Osteoblast (primary cell): ENCODE data around the gene B4GALNT2. TPM values are rescaled to one million over a fixed set of nuclear protein-coding genes. Genes with fewer than 3 reads are reported as not detected.
"Not testable (repeated sequence)": the region's sequence is repeated elsewhere in the genome, so short reads cannot be mapped to it uniquely, and the experiment has no call there.

Experiments used
- DNase-seq: peaks from one replicate; pipeline ENCODE4 v3.0.0; 2011; ENCODE audit warnings: low spot score, mixed read lengths; ENCODE audit not compliant: insufficient read length; ENCODE audit errors: missing footprints
- H2AFZ ChIP-seq: 2 replicates; pipeline ENCODE4 v1.6.0; 2011; ENCODE audit warnings: mild to moderate bottlenecking, low read length
- H3K27ac ChIP-seq: 2 replicates; pipeline ENCODE4 v1.5.1; 2011; ENCODE audit warnings: mild to moderate bottlenecking, low read depth, low read length, moderate library complexity
- H3K27me3 ChIP-seq: 2 replicates; pipeline ENCODE4 v1.6.0; 2012; ENCODE audit warnings: mild to moderate bottlenecking, control low read depth, inconsistent platforms, low read length, moderate library complexity; ENCODE audit not compliant: insufficient read depth
- H3K36me3 ChIP-seq: 2 replicates; pipeline ENCODE4 v1.5.1; 2011; ENCODE audit warnings: mild to moderate bottlenecking, low read length, control low read depth, moderate library complexity; ENCODE audit not compliant: insufficient read depth
- H3K4me1 ChIP-seq: 2 replicates; pipeline ENCODE4 v1.5.1; 2011; ENCODE audit warnings: mild to moderate bottlenecking, low read length, control low read depth, moderate library complexity; ENCODE audit not compliant: insufficient read depth
- H3K4me2 ChIP-seq: 2 replicates; pipeline ENCODE4 v1.6.0; 2011; ENCODE audit warnings: mild to moderate bottlenecking, low read length; ENCODE audit not compliant: insufficient read depth
- H3K4me3 ChIP-seq: fragments of 200-600 bp; sonication (generic); 3 replicates; pipeline ENCODE4 v1.5.1; 2012; ENCODE audit warnings: mild to moderate bottlenecking, low read length, inconsistent platforms; ENCODE audit not compliant: insufficient read depth
- H3K79me2 ChIP-seq: 2 replicates; pipeline ENCODE4 v1.6.0; 2012; ENCODE audit warnings: mild to moderate bottlenecking, low read length, control low read depth, inconsistent platforms; ENCODE audit not compliant: insufficient read depth
- H3K9me3 ChIP-seq: 2 replicates; pipeline ENCODE4 v1.5.1; 2011; ENCODE audit warnings: low read depth, low read length, control low read depth
- H4K20me1 ChIP-seq: 2 replicates; pipeline ENCODE4 v1.6.0; 2012; ENCODE audit warnings: mild to moderate bottlenecking, low read length, control low read depth; ENCODE audit not compliant: insufficient read depth
- total RNA-seq: library from RNA; depleted of rRNA; stranded (reverse); fragments of >200 nt; gene quantifications from 2 replicates; pipeline ENCODE4 v1.2.3, GENCODE V29; 2012
- TF ChIP-seq, protein P1 (sequence below): IDR thresholded peaks from 2 replicates; pipeline ENCODE4 v1.5.1; 2011; ENCODE audit warnings: mild to moderate bottlenecking, low read depth, low read length, moderate library complexity; ENCODE audit errors: extremely low read depth

Gene B4GALNT2
- total RNA-seq, 1 donor = under 0.01 TPM

- no peaks in the 10 kb centered on the region for H4K20me1 ChIP-seq
- TF ChIP-seq, protein P1, sequence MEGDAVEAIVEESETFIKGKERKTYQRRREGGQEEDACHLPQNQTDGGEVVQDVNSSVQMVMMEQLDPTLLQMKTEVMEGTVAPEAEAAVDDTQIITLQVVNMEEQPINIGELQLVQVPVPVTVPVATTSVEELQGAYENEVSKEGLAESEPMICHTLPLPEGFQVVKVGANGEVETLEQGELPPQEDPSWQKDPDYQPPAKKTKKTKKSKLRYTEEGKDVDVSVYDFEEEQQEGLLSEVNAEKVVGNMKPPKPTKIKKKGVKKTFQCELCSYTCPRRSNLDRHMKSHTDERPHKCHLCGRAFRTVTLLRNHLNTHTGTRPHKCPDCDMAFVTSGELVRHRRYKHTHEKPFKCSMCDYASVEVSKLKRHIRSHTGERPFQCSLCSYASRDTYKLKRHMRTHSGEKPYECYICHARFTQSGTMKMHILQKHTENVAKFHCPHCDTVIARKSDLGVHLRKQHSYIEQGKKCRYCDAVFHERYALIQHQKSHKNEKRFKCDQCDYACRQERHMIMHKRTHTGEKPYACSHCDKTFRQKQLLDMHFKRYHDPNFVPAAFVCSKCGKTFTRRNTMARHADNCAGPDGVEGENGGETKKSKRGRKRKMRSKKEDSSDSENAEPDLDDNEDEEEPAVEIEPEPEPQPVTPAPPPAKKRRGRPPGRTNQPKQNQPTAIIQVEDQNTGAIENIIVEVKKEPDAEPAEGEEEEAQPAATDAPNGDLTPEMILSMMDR = no peak
- H3K4me1 ChIP-seq = no peaks in the 10 kb centered on the region
- no peak overlapping the region for H3K27ac ChIP-seq
- H3K9me3 ChIP-seq = no peaks in the 10 kb centered on the region
- no peak overlapping the region for H2AFZ ChIP-seq
- no peak overlapping the region for H3K4me2 ChIP-seq
- no peaks in the 10 kb centered on the region for H3K36me3 ChIP-seq
- peaks cover 33% of the 10 kb centered on the region for H3K27me3 ChIP-seq
- H3K4me3 ChIP-seq = no peak overlapping the region
- no peaks in the 10 kb centered on the region for H3K79me2 ChIP-seq
- no peak for DNase-seq
Observed at GRCh38 chr17:49136335-49136734, 3.8 kb downstream of the B4GALNT2 start.

GRCh38 chr17:49145654-49146053 lies 13.1 kb downstream of the B4GALNT2 start:
- not testable (repeated sequence) for H4K20me1 ChIP-seq, H3K79me2 ChIP-seq

DNA sequence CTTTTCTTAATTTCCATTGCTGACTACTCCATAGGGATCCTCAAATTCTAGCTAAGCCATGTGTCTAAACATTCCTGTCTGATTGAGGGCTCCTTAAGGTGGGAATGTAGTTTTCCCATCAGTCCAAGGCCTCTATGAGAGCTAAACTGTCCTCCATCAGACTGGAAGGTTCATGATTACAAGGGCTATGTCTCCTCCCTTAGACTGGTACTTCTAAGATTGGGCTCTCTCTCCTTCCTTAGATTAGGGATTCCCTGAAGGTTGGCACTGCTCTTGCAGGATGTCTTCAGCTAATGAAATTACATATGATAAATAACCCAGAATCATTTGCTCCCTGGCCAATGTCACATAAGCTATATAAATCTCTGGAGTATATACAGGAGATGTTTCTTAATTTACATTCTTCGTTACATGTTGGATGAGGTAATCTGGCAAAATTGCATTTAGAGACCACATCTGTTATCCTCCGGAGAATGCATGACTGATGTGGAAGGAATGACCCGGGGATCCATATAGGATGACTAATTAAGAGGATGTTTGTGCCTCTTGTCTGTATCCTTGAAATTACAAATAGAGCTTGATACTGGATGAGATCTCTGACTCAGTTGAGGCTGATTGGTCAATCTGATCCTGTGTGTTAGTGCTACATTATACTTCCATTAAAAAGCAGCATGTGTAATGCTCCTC lies 14.2 kb downstream of the B4GALNT2 start:
- peak overlapping the region; percentile 33 for H3K4me2 ChIP-seq
- no peak overlapping the region for H2AFZ ChIP-seq
- no peaks in the 10 kb centered on the region for H4K20me1 ChIP-seq
- no peaks in the 10 kb centered on the region for H3K27me3 ChIP-seq
- H3K9me3 ChIP-seq = no peaks in the 10 kb centered on the region
- DNase-seq = peak; percentile 97
- peaks cover 12% of the 10 kb centered on the region for H3K4me1 ChIP-seq
- H3K4me3 ChIP-seq = no peak overlapping the region
- H3K79me2 ChIP-seq = no peaks in the 10 kb centered on the region
- TF ChIP-seq, protein P1 = no peak
- H3K36me3 ChIP-seq = no peaks in the 10 kb centered on the region
- peak overlapping the region; percentile 74 for H3K27ac ChIP-seq

More at GRCh38 chr17:49145654-49146053, 13.1 kb downstream of the B4GALNT2 start:
- not testable (repeated sequence) for DNase-seq, H2AFZ ChIP-seq, H3K36me3 ChIP-seq, H3K27ac ChIP-seq, H3K9me3 ChIP-seq, H3K27me3 ChIP-seq, H3K4me2 ChIP-seq, H3K4me3 ChIP-seq
- peaks cover 12% of the 10 kb centered on the region for H3K4me1 ChIP-seq

GRCh38 chr17:49148171-49148570 lies 15.6 kb downstream of the B4GALNT2 start:
- Histone ChIP-seq H2AFZ (peak overlapping the region; percentile 15), H3K79me2 (no peaks in the 10 kb centered on the region), H3K27ac (no peak overlapping the region), H3K36me3 (no peaks in the 10 kb centered on the region), H4K20me1 (no peaks in the 10 kb centered on the region), H3K4me2 (no peak overlapping the region), H3K27me3 (no peaks in the 10 kb centered on the region), H3K4me1 (peaks cover 12% of the 10 kb centered on the region), H3K9me3 (no peaks in the 10 kb centered on the region), H3K4me3 (no peak overlapping the region)
- no peak for DNase-seq
- TF ChIP-seq, protein P1 = no peak
